Measurements from ENCODE around the gene SYT17. TPM values are rescaled to one million over a fixed set of nuclear protein-coding genes. Genes with fewer than 3 reads are reported as not detected.

The SYT17 gene
- total and polyA plus RNA-seq, 8 donors: 2.9 to 37.1 (median 10.7) TPM

GRCh38 chr16:19231881-19232280 is 63.8 kb downstream of the SYT17 start:
- Histone ChIP-seq H3K27ac (no peak overlapping the region), H3K27me3 (no peaks in the 10 kb centered on the region), H3K4me1 (peaks cover 0 to 21% (median 0%) of the 10 kb centered on the region in 4 donors), H3K36me3 (peaks cover 0 to 15% (median 7%) of the 10 kb centered on the region in 4 donors), H3K9me3 (peaks cover 0 to 15% (median 14%) of the 10 kb centered on the region in 4 donors), H3K4me3 (no peak overlapping the region)
- 79 to 98% (median 85%) methylated on average over 8 of the region's 8 CpGs for WGBS, 5 donors
- intact Hi-C loops (cut with DNase I; ENCODE audit: low total_unique reads): no loop called here
- DNase-seq: no peak
- TF ChIP-seq CTCF (IDR thresholded peaks at IDR 0.05): no peak
- no peak for TF ChIP-seq POLR2A (IDR thresholded peaks at IDR 0.05)
- TF ChIP-seq POLR2AphosphoS5 (IDR thresholded peaks at IDR 0.05): no peak

- Histone ChIP-seq H3K27ac (no peak overlapping the region), H3K4me3 (no peak overlapping the region), H3K36me3 (peaks cover 0 to 15% (median 6%) of the 10 kb centered on the region in 4 donors), H3K9me3 (peaks cover 0 to 15% (median 14%) of the 10 kb centered on the region in 4 donors), H3K27me3 (no peaks in the 10 kb centered on the region), H3K4me1 (peaks cover 0 to 11% (median 0%) of the 10 kb centered on the region in 4 donors)
- DNase-seq: peak in 1 of 2 donors; percentile 61
- TF ChIP-seq POLR2A (IDR thresholded peaks at IDR 0.05): no peak
- TF ChIP-seq CTCF (IDR thresholded peaks at IDR 0.05): no peak
- TF ChIP-seq EP300 (IDR thresholded peaks at IDR 0.05): no peak
- TF ChIP-seq POLR2AphosphoS5 (IDR thresholded peaks at IDR 0.05): no peak
- intact Hi-C loops (cut with DNase I; ENCODE audit: low total_unique reads): no loop called here
- WGBS, 5 donors: 72 to 95% (median 89%) methylated on average over 5 of the region's 5 CpGs
Measured at GRCh38 chr16:19232988-19233387, 64.9 kb downstream of the SYT17 start.

GRCh38 chr16:19235478-19235877 is 67.4 kb downstream of the SYT17 start:
- H3K27me3 ChIP-seq: no peaks in the 10 kb centered on the region
- peaks cover 0 to 25% (median 4%) of the 10 kb centered on the region in 4 donors for H3K36me3 ChIP-seq
- TF ChIP-seq EP300 (IDR thresholded peaks at IDR 0.05) (no peak), CTCF (IDR thresholded peaks at IDR 0.05) (no peak), POLR2AphosphoS5 (IDR thresholded peaks at IDR 0.05) (no peak), POLR2A (IDR thresholded peaks at IDR 0.05) (no peak)
- H3K9me3 ChIP-seq: peaks cover 5 to 25% (median 14%) of the 10 kb centered on the region in 4 donors
- peaks cover 0 to 8% (median 0%) of the 10 kb centered on the region in 4 donors for H3K4me1 ChIP-seq
- WGBS, 5 donors: 92 to 95% (median 94%) methylated on average over 4 of the region's 4 CpGs
- intact Hi-C loops (cut with DNase I; ENCODE audit: low total_unique reads): no loop called here
- no peak overlapping the region for H3K27ac ChIP-seq
- no peak for DNase-seq
- no peak overlapping the region for H3K4me3 ChIP-seq

GRCh38 chr16:19235886-19236285 is 67.8 kb downstream of the SYT17 start:
- Histone ChIP-seq H3K4me3 (no peak overlapping the region), H3K27me3 (no peaks in the 10 kb centered on the region), H3K9me3 (peaks cover 6 to 27% (median 14%) of the 10 kb centered on the region in 4 donors), H3K36me3 (peaks cover 0 to 25% (median 4%) of the 10 kb centered on the region in 4 donors), H3K4me1 (peaks cover 0 to 8% (median 0%) of the 10 kb centered on the region in 4 donors), H3K27ac (no peak overlapping the region)
- no peak for DNase-seq
- TF ChIP-seq CTCF (IDR thresholded peaks at IDR 0.05) (no peak), EP300 (IDR thresholded peaks at IDR 0.05) (no peak), POLR2AphosphoS5 (IDR thresholded peaks at IDR 0.05) (no peak), POLR2A (IDR thresholded peaks at IDR 0.05) (no peak)
- WGBS, 5 donors: 87 to 96% (median 93%) methylated on average over 4 of the region's 4 CpGs
- intact Hi-C loops (cut with DNase I; ENCODE audit: low total_unique reads): no loop called here
